Breast epithelium (tissue), 3 donors: ENCODE measurements around the gene CASK.

Source experiments
- POLR2A ChIP-seq: fragments of 450-650 bp; IDR thresholded peaks from one replicate; pipeline ENCODE4 v1.6.1; 2016; ENCODE audit warnings: antibody characterized with exemption, mild to moderate bottlenecking, moderate library complexity
- POLR2AphosphoS5 ChIP-seq, 3 donors: sonication (generic); formaldehyde crosslinking; IDR thresholded peaks; one replicate each; pipeline ENCODE4 v1.6.1; 2017; ENCODE audit warnings: antibody characterized with exemption in 3 of 3
- TF ChIP-seq, protein P1 (sequence below), 3 donors: fragments of 450-650 bp; IDR thresholded peaks; one replicate each; pipeline ENCODE4 v1.5.1; 2016 to 2017; ENCODE audit warnings: antibody characterized with exemption in 3 of 3, mild to moderate bottlenecking in 3 of 3, moderate library complexity in 3 of 3

DNA sequence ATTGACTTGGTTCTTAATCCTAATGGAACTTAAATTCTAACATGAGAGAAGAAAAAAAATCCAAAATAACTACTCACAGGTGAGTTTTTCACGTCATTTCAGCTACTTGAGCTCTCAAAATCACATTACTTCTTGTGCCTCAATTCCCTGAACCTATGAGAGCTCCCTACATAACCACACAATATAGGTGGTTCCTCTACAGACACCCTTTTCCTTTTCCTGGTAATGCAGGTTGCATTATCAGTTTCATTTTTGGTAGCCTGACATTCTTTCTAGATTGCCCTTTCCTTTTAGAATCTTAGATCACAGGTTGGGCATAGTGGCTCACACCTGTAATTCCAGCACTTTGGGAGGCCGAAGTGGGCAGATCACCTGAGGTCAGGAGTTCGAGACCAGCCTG is 230.3 kb downstream of the CASK start:
- TF ChIP-seq, protein P1, sequence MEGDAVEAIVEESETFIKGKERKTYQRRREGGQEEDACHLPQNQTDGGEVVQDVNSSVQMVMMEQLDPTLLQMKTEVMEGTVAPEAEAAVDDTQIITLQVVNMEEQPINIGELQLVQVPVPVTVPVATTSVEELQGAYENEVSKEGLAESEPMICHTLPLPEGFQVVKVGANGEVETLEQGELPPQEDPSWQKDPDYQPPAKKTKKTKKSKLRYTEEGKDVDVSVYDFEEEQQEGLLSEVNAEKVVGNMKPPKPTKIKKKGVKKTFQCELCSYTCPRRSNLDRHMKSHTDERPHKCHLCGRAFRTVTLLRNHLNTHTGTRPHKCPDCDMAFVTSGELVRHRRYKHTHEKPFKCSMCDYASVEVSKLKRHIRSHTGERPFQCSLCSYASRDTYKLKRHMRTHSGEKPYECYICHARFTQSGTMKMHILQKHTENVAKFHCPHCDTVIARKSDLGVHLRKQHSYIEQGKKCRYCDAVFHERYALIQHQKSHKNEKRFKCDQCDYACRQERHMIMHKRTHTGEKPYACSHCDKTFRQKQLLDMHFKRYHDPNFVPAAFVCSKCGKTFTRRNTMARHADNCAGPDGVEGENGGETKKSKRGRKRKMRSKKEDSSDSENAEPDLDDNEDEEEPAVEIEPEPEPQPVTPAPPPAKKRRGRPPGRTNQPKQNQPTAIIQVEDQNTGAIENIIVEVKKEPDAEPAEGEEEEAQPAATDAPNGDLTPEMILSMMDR (IDR thresholded peaks at IDR 0.05), result no peak
- no peak for TF ChIP-seq POLR2AphosphoS5 (IDR thresholded peaks at IDR 0.05)
- TF ChIP-seq POLR2A, result no peak
